ENCODE data around the gene IL16. TPM values are rescaled to one million over a fixed set of nuclear protein-coding genes. Genes with fewer than 3 reads are reported as not detected.

The IL16 gene
- polyA plus RNA-seq, 2 of the 4 experiments (the other 2 are of a cell fraction): 0.09 TPM; not detected in 1

DNA sequence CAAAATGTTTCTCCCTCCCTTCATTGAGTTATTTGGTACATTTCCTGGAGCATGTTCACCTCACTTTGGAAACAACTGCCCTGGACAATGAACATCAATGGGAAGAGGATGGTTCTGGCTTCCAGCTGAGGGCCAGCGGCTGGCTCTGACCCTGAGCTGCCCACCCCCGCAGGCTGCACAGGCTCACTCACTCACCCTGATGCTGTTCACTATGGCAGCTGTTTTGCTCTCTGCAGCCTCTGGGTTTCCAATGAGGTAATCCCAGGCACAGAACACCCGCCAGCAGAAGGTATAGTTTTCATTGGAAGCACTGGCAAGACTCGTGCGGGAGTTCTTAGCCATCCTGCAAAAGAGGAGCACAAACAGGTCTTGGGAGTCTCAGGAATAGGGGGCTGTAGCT, 159.6 kb downstream of the IL16 start:
- CTCF ChIA-PET: interaction anchor here (1.0 to 3.7 kb wide), 8 partner anchors 8 to 249 kb away, joined by 3 to 14 read pairs (median 6); partner anchors contain the start of gene TMC3

DNA sequence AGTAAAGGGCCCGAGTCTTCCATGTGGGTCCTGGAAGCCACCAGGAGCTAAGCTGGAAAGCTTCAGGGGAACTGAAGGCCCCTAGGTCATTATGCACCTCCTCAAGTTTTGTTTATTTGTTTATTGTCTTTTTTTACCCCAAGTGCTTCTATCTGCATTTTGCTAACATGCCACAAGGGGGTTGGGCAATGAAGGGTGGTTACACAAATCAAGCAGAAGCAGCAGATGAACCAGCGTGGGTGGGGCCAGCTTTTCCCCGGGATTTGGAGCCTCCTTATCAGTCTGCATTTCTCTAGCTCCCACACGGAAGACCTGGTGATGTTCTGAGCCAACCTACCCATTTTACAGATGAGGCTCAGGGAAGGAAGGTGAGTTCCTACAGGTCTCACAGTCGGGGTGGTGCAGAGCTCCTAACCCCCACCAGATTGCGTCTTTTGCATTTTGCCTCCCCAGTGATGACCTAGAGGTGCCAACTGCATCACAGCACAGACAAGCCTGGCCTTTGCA, 160.6 kb downstream of the IL16 start:
- DNase-seq (ENCODE audit: low read depth in 1 of 2, low spot score in 1 of 2) (peak in 1 of 2 experiments; percentile 20), FAIRE-seq (no peak), ATAC-seq (peak in 1 of 2 experiments; percentile 63; a peak in 3 of 6 replicates)
- H3K4me1 ChIP-seq: no peaks in the 10 kb centered on the region
- TF ChIP-seq BHLHE40 (IDR thresholded peaks at IDR 0.05; ENCODE audit: low read depth, low read length) (no peak), RCOR1 (IDR thresholded peaks at IDR 0.05; ENCODE audit: low read depth, low read length) (no peak), RARB (CRISPR knock-in tag; IDR thresholded peaks at IDR 0.05) (no peak), RNF2 (IDR thresholded peaks at IDR 0.05; ENCODE audit: borderline replicate concordance, low read depth) (no peak), JUN (IDR thresholded peaks at IDR 0.05) (no peak), EHMT2 (IDR thresholded peaks at IDR 0.05; ENCODE audit: low read depth) (no peak), SREBF2 (IDR thresholded peaks at IDR 0.05) (no peak), MAZ (IDR thresholded peaks at IDR 0.05; ENCODE audit: borderline replicate concordance, low read depth, low read length) (no peak)
- TF ChIP-seq, protein P1, sequence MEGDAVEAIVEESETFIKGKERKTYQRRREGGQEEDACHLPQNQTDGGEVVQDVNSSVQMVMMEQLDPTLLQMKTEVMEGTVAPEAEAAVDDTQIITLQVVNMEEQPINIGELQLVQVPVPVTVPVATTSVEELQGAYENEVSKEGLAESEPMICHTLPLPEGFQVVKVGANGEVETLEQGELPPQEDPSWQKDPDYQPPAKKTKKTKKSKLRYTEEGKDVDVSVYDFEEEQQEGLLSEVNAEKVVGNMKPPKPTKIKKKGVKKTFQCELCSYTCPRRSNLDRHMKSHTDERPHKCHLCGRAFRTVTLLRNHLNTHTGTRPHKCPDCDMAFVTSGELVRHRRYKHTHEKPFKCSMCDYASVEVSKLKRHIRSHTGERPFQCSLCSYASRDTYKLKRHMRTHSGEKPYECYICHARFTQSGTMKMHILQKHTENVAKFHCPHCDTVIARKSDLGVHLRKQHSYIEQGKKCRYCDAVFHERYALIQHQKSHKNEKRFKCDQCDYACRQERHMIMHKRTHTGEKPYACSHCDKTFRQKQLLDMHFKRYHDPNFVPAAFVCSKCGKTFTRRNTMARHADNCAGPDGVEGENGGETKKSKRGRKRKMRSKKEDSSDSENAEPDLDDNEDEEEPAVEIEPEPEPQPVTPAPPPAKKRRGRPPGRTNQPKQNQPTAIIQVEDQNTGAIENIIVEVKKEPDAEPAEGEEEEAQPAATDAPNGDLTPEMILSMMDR (IDR thresholded peaks at IDR 0.05): no peak
- TF ChIP-seq, protein P2, sequence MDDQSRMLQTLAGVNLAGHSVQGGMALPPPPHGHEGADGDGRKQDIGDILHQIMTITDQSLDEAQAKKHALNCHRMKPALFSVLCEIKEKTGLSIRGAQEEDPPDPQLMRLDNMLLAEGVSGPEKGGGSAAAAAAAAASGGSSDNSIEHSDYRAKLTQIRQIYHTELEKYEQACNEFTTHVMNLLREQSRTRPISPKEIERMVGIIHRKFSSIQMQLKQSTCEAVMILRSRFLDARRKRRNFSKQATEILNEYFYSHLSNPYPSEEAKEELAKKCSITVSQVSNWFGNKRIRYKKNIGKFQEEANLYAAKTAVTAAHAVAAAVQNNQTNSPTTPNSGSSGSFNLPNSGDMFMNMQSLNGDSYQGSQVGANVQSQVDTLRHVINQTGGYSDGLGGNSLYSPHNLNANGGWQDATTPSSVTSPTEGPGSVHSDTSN (IDR thresholded peaks at IDR 0.05): no peak
- POLR2A ChIA-PET: no interaction called here
- H3K9me3 ChIP-seq: no peaks in the 10 kb centered on the region
- CTCF ChIA-PET: interaction anchor here (0.9 to 3.7 kb wide), 8 partner anchors 9 to 250 kb away, joined by 3 to 14 read pairs (median 6); partner anchors contain the start of gene STARD5
- no peak overlapping the region for H3K4me2 ChIP-seq
- H3K4me3 ChIP-seq: no peak overlapping the region
- 14% methylated on average over 6 of the region's 6 CpGs for WGBS (ENCODE audit: missing lambda C conversion rate)
- H3K27ac ChIP-seq: no peak overlapping the region

More for the DNA sequence above, 159.6 kb downstream of the IL16 start:
- Histone ChIP-seq H3K4me1 (no peaks in the 10 kb centered on the region), H3K4me2 (no peak overlapping the region), H3K9me3 (no peaks in the 10 kb centered on the region), H3K4me3 (no peak overlapping the region), H3K27ac (no peak overlapping the region)
- TF ChIP-seq PHF8 (IDR thresholded peaks at IDR 0.05; ENCODE audit: borderline replicate concordance, low read depth) (no peak), GATA3 (IDR thresholded peaks at IDR 0.05; ENCODE audit: borderline replicate concordance) (no peak), KDM1A (IDR thresholded peaks at IDR 0.05; ENCODE audit: low read depth) (no peak), JUN (IDR thresholded peaks at IDR 0.05) (no peak), ZFP36 (IDR thresholded peaks at IDR 0.05; ENCODE audit: borderline replicate concordance, partially characterized antibody) (no peak), EHMT2 (IDR thresholded peaks at IDR 0.05; ENCODE audit: low read depth) (no peak), MYC (IDR thresholded peaks at IDR 0.05; ENCODE audit: borderline replicate concordance, low read length) (no peak), MAZ (IDR thresholded peaks at IDR 0.05; ENCODE audit: borderline replicate concordance, low read depth, low read length) (no peak), BHLHE40 (IDR thresholded peaks at IDR 0.05; ENCODE audit: low read depth, low read length) (no peak), FOSB (CRISPR knock-in tag; IDR thresholded peaks at IDR 0.05) (no peak), HOXB13 (CRISPR knock-in tag; IDR thresholded peaks at IDR 0.05; ENCODE audit: low read depth) (no peak), MAX (IDR thresholded peaks at IDR 0.05) (no peak), NR3C1 (IDR thresholded peaks at IDR 0.05) (no peak), HOXA7 (CRISPR knock-in tag; IDR thresholded peaks at IDR 0.05) (no peak), ELK1 (IDR thresholded peaks at IDR 0.05; ENCODE audit: low read depth, low read length) (no peak), SMC3 (IDR thresholded peaks at IDR 0.05) (no peak), RCOR1 (IDR thresholded peaks at IDR 0.05; ENCODE audit: low read depth, low read length) (no peak)
- TF ChIP-seq, protein P3, sequence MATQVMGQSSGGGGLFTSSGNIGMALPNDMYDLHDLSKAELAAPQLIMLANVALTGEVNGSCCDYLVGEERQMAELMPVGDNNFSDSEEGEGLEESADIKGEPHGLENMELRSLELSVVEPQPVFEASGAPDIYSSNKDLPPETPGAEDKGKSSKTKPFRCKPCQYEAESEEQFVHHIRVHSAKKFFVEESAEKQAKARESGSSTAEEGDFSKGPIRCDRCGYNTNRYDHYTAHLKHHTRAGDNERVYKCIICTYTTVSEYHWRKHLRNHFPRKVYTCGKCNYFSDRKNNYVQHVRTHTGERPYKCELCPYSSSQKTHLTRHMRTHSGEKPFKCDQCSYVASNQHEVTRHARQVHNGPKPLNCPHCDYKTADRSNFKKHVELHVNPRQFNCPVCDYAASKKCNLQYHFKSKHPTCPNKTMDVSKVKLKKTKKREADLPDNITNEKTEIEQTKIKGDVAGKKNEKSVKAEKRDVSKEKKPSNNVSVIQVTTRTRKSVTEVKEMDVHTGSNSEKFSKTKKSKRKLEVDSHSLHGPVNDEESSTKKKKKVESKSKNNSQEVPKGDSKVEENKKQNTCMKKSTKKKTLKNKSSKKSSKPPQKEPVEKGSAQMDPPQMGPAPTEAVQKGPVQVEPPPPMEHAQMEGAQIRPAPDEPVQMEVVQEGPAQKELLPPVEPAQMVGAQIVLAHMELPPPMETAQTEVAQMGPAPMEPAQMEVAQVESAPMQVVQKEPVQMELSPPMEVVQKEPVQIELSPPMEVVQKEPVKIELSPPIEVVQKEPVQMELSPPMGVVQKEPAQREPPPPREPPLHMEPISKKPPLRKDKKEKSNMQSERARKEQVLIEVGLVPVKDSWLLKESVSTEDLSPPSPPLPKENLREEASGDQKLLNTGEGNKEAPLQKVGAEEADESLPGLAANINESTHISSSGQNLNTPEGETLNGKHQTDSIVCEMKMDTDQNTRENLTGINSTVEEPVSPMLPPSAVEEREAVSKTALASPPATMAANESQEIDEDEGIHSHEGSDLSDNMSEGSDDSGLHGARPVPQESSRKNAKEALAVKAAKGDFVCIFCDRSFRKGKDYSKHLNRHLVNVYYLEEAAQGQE (IDR thresholded peaks at IDR 0.05): no peak
- DNase-seq (ENCODE audit: low read depth in 1 of 2, low spot score in 1 of 2) (no peak), FAIRE-seq (no peak), ATAC-seq (0 out of 6 replicates have a peak, but pooled peaks of 1 of the 2 experiments have one; percentile 25)
- POLR2A ChIA-PET: interaction anchor here (0.7 kb wide), 1 partner anchor 32 kb away, joined by 3 read pairs; the partner anchor contains the start of gene STARD5
- 10% methylated on average over 5 of the region's 5 CpGs for WGBS (ENCODE audit: missing lambda C conversion rate)
